Measurements from ENCODE around the gene TMEM176B.

TMEM176B gene

DNA sequence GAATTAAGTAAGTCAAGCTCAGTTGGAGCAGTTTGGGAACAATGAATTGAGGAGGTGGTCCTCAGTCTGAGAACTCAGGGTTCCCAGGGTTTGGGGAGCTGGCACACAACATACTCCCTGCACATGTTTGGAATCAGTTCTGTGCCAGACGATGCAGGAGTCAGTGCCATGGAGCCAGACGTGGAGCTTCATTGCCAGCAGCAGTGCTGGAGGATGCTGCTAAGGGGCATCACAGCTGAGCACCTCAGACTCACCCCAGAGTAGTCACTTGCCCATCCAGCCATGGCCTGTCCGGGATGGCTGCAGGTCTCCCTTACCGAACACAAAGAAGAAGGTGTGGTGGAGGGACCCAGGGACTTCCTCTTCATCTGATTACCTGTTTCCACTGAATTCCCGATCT, 55.1 kb downstream of the TMEM176B start:
- DNase-seq (ENCODE audit: low read depth) = no peak
- no peak overlapping the region for H3K4me3 ChIP-seq (ENCODE audit: control insufficient read depth, low read depth, low read length)
- TF ChIP-seq, protein P1, sequence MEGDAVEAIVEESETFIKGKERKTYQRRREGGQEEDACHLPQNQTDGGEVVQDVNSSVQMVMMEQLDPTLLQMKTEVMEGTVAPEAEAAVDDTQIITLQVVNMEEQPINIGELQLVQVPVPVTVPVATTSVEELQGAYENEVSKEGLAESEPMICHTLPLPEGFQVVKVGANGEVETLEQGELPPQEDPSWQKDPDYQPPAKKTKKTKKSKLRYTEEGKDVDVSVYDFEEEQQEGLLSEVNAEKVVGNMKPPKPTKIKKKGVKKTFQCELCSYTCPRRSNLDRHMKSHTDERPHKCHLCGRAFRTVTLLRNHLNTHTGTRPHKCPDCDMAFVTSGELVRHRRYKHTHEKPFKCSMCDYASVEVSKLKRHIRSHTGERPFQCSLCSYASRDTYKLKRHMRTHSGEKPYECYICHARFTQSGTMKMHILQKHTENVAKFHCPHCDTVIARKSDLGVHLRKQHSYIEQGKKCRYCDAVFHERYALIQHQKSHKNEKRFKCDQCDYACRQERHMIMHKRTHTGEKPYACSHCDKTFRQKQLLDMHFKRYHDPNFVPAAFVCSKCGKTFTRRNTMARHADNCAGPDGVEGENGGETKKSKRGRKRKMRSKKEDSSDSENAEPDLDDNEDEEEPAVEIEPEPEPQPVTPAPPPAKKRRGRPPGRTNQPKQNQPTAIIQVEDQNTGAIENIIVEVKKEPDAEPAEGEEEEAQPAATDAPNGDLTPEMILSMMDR (conservative IDR thresholded peaks at IDR 0.05; ENCODE audit: control insufficient read depth, insufficient read depth, low read depth, low read length) = no peak

DNA sequence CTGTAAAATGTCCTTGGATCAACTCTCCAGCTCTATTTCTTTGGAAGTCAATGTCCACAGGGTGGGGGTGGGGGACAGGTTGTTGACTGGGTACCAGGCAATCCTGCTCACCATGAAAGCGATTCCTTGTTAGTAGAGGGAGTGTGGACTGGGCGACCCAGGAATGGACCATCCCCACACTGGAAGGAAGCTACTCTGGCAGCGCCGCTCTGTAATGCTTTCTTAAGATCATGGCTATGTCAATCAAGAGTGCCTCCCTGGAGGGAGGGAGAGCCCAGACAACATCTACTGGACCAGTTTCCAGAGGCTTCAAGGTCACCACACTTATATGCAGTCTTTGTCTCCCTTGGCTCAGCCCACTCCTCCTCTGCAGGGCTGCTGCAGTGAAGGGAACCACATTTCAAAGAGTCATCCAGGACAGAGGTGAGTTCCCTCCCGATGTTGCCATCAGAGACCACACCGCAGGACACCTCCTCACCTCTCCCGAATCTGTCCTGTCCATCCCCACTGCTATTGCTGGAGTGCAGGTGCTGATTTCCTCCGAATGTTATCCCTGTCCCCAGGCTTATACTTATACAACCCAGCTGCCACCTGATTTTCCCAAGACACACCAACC, 56.0 kb downstream of the TMEM176B start:
- TF ChIP-seq, protein P1 (conservative IDR thresholded peaks at IDR 0.05; ENCODE audit: control insufficient read depth, insufficient read depth, low read depth, low read length) = no peak
- no peak for DNase-seq (ENCODE audit: low read depth)
- H3K4me3 ChIP-seq (ENCODE audit: control insufficient read depth, low read depth, low read length) = no peak overlapping the region

DNA sequence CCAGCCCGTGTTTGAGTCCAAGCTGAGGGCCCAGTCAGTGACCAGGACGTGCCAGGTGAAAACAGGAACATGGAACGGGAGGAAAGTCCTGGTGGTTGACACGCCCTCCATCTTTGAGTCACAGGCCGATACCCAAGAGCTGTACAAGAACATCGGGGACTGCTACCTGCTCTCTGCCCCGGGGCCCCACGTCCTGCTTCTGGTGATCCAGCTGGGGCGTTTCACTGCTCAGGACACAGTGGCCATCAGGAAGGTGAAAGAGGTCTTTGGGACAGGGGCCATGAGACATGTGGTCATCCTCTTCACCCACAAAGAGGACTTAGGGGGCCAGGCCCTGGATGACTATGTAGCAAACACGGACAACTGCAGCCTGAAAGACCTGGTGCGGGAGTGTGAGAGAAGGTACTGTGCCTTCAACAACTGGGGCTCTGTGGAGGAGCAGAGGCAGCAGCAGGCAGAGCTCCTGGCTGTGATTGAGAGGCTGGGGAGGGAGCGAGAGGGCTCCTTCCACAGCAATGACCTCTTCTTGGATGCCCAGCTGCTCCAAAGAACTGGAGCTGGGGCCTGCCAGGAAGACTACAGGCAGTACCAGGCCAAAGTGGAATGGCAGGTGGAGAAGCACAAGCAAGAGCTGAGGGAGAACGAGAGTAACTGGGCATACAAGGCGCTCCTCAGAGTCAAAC, 57.7 kb downstream of the TMEM176B start:
- no peak overlapping the region for H3K4me3 ChIP-seq (ENCODE audit: control insufficient read depth, low read depth, low read length)
- TF ChIP-seq, protein P1 (conservative IDR thresholded peaks at IDR 0.05; ENCODE audit: control insufficient read depth, insufficient read depth, low read depth, low read length) = no peak
- no peak for DNase-seq (ENCODE audit: low read depth)

Data from fibroblast of mammary gland (primary cell).